Measurements from ENCODE around the gene LRRIQ1. TPM values are rescaled to one million over a fixed set of nuclear protein-coding genes. Genes with fewer than 3 reads are reported as not detected.
"Not testable (repeated sequence)": the region's sequence is repeated elsewhere in the genome, so short reads cannot be mapped to it uniquely, and the experiment has no call there.

The LRRIQ1 gene
- total RNA-seq, 2 experiments from 2014 or later, result not detected

GRCh38 chr12:85186236-85186635, 150.1 kb downstream of the LRRIQ1 start:
- no peaks in the 10 kb centered on the region for H3K4me1 Mint-ChIP-seq
- no peaks in the 10 kb centered on the region for H3K36me3 Mint-ChIP-seq
- no peaks in the 10 kb centered on the region for H3K27me3 Mint-ChIP-seq

GRCh38 chr12:85188619-85189018, 152.5 kb downstream of the LRRIQ1 start:
- POLR2A ChIA-PET, result no interaction called here
- Mint-ChIP-seq H3K9me3 (no peaks in the 10 kb centered on the region), H3K36me3 (no peaks in the 10 kb centered on the region), H3K4me3 (no peak overlapping the region), H3K27me3 (no peaks in the 10 kb centered on the region), H3K4me1 (no peaks in the 10 kb centered on the region), H3K27ac (no peak overlapping the region)
- ATAC-seq (ENCODE audit: low read depth), result no peak
- no peak for DNase-seq

More at GRCh38 chr12:85186236-85186635, 150.1 kb downstream of the LRRIQ1 start:
- no peak overlapping the region for H3K4me3 Mint-ChIP-seq
- ATAC-seq (ENCODE audit: low read depth) (no peak), DNase-seq (no peak)
- H3K9me3 Mint-ChIP-seq, result no peaks in the 10 kb centered on the region
- no peak overlapping the region for H3K27ac Mint-ChIP-seq
- POLR2A ChIA-PET, result no interaction called here

- no peaks in the 10 kb centered on the region for H3K36me3 Mint-ChIP-seq
- POLR2A ChIA-PET, result no interaction called here
- H3K4me3 Mint-ChIP-seq, result no peak overlapping the region
- no peaks in the 10 kb centered on the region for H3K4me1 Mint-ChIP-seq
- no peaks in the 10 kb centered on the region for H3K9me3 Mint-ChIP-seq
- ATAC-seq (ENCODE audit: low read depth) (no peak), DNase-seq (no peak)
- H3K27me3 Mint-ChIP-seq, result no peaks in the 10 kb centered on the region
- H3K27ac Mint-ChIP-seq, result no peak overlapping the region
Observed at GRCh38 chr12:85190728-85191127, 154.6 kb downstream of the LRRIQ1 start.

GRCh38 chr12:85203809-85204208, 167.7 kb downstream of the LRRIQ1 start:
- H3K9me3 Mint-ChIP-seq; H3K27me3 Mint-ChIP-seq; H3K36me3 Mint-ChIP-seq; H3K4me3 Mint-ChIP-seq; DNase-seq; ATAC-seq (ENCODE audit: low read depth); H3K27ac Mint-ChIP-seq; POLR2A ChIA-PET; H3K4me1 Mint-ChIP-seq: not testable (repeated sequence)

GRCh38 chr12:85206543-85206942, 170.4 kb downstream of the LRRIQ1 start:
- no peak for DNase-seq
- no peak for ATAC-seq (ENCODE audit: low read depth)
- Mint-ChIP-seq H3K4me3 (no peak overlapping the region), H3K36me3 (no peaks in the 10 kb centered on the region), H3K27me3 (no peaks in the 10 kb centered on the region), H3K27ac (no peak overlapping the region), H3K4me1 (no peaks in the 10 kb centered on the region), H3K9me3 (peaks cover 5% of the 10 kb centered on the region)
- POLR2A ChIA-PET, result no interaction called here

GRCh38 chr12:85224339-85224738, 188.2 kb downstream of the LRRIQ1 start:
- ATAC-seq (ENCODE audit: low read depth); POLR2A ChIA-PET; H3K4me1 Mint-ChIP-seq; H3K27me3 Mint-ChIP-seq; H3K4me3 Mint-ChIP-seq; H3K9me3 Mint-ChIP-seq; H3K36me3 Mint-ChIP-seq; DNase-seq; H3K27ac Mint-ChIP-seq: not testable (repeated sequence)

GRCh38 chr12:85225501-85225900, 189.3 kb downstream of the LRRIQ1 start:
- H3K9me3 Mint-ChIP-seq, result peaks cover 7% of the 10 kb centered on the region

GRCh38 chr12:85237327-85237726, 201.2 kb downstream of the LRRIQ1 start:
- Mint-ChIP-seq H3K27me3 (no peaks in the 10 kb centered on the region), H3K4me1 (no peaks in the 10 kb centered on the region), H3K36me3 (no peaks in the 10 kb centered on the region), H3K9me3 (no peaks in the 10 kb centered on the region), H3K4me3 (no peak overlapping the region), H3K27ac (no peak overlapping the region)
- ATAC-seq (ENCODE audit: low read depth) (no peak), DNase-seq (no peak)
- POLR2A ChIA-PET, result no interaction called here

More at GRCh38 chr12:85225501-85225900, 189.3 kb downstream of the LRRIQ1 start:
- POLR2A ChIA-PET, result no interaction called here
- H3K27ac Mint-ChIP-seq, result no peak overlapping the region
- no peaks in the 10 kb centered on the region for H3K27me3 Mint-ChIP-seq
- no peaks in the 10 kb centered on the region for H3K36me3 Mint-ChIP-seq
- H3K4me1 Mint-ChIP-seq, result no peaks in the 10 kb centered on the region
- ATAC-seq (ENCODE audit: low read depth), result no peak
- no peak for DNase-seq
- H3K4me3 Mint-ChIP-seq, result no peak overlapping the region

GRCh38 chr12:85244561-85244960, 208.4 kb downstream of the LRRIQ1 start:
- ATAC-seq (ENCODE audit: low read depth) (no peak), DNase-seq (no peak)
- H3K9me3 Mint-ChIP-seq, result no peaks in the 10 kb centered on the region
- no peaks in the 10 kb centered on the region for H3K27me3 Mint-ChIP-seq
- POLR2A ChIA-PET, result no interaction called here
- H3K27ac Mint-ChIP-seq, result no peak overlapping the region
- no peaks in the 10 kb centered on the region for H3K4me1 Mint-ChIP-seq
- H3K36me3 Mint-ChIP-seq, result no peaks in the 10 kb centered on the region
- no peak overlapping the region for H3K4me3 Mint-ChIP-seq

GRCh38 chr12:85253853-85254252, 217.7 kb downstream of the LRRIQ1 start:
- Mint-ChIP-seq H3K27me3 (no peaks in the 10 kb centered on the region), H3K36me3 (no peaks in the 10 kb centered on the region), H3K27ac (no peak overlapping the region), H3K4me1 (no peaks in the 10 kb centered on the region), H3K9me3 (no peaks in the 10 kb centered on the region), H3K4me3 (no peak overlapping the region)
- ATAC-seq (ENCODE audit: low read depth) (no peak), DNase-seq (no peak)
- POLR2A ChIA-PET, result no interaction called here

- Mint-ChIP-seq H3K9me3 (no peaks in the 10 kb centered on the region), H3K27ac (no peak overlapping the region), H3K36me3 (no peaks in the 10 kb centered on the region), H3K27me3 (no peaks in the 10 kb centered on the region), H3K4me1 (no peaks in the 10 kb centered on the region), H3K4me3 (no peak overlapping the region)
- DNase-seq (no peak), ATAC-seq (ENCODE audit: low read depth) (no peak)
- POLR2A ChIA-PET, result no interaction called here
Observed at GRCh38 chr12:85257671-85258070, 221.5 kb downstream of the LRRIQ1 start.

- no peak overlapping the region for H3K27ac Mint-ChIP-seq
- no peak overlapping the region for H3K4me3 Mint-ChIP-seq
- no peaks in the 10 kb centered on the region for H3K27me3 Mint-ChIP-seq
- no peaks in the 10 kb centered on the region for H3K4me1 Mint-ChIP-seq
- DNase-seq (no peak), ATAC-seq (ENCODE audit: low read depth) (no peak)
- H3K36me3 Mint-ChIP-seq, result no peaks in the 10 kb centered on the region
- POLR2A ChIA-PET, result no interaction called here
- no peaks in the 10 kb centered on the region for H3K9me3 Mint-ChIP-seq
Observed at GRCh38 chr12:85260447-85260846, 224.3 kb downstream of the LRRIQ1 start.

GRCh38 chr12:85260896-85261295, 224.7 kb downstream of the LRRIQ1 start:
- no peaks in the 10 kb centered on the region for H3K36me3 Mint-ChIP-seq

GRCh38 chr12:85266356-85266755, 230.2 kb downstream of the LRRIQ1 start:
- no peaks in the 10 kb centered on the region for H3K27me3 Mint-ChIP-seq
- ATAC-seq (ENCODE audit: low read depth), result no peak
- H3K4me1 Mint-ChIP-seq, result no peaks in the 10 kb centered on the region
- no peak for DNase-seq
- H3K27ac Mint-ChIP-seq, result no peak overlapping the region
- no peaks in the 10 kb centered on the region for H3K9me3 Mint-ChIP-seq
- POLR2A ChIA-PET, result no interaction called here
- H3K4me3 Mint-ChIP-seq, result no peak overlapping the region
- H3K36me3 Mint-ChIP-seq, result no peaks in the 10 kb centered on the region

More at GRCh38 chr12:85260896-85261295, 224.7 kb downstream of the LRRIQ1 start:
- no peak overlapping the region for H3K27ac Mint-ChIP-seq
- no peaks in the 10 kb centered on the region for H3K9me3 Mint-ChIP-seq
- no peaks in the 10 kb centered on the region for H3K4me1 Mint-ChIP-seq
- ATAC-seq (ENCODE audit: low read depth) (no peak), DNase-seq (no peak)
- no peak overlapping the region for H3K4me3 Mint-ChIP-seq
- POLR2A ChIA-PET, result no interaction called here
- no peaks in the 10 kb centered on the region for H3K27me3 Mint-ChIP-seq
